HG03060 (cell line): Measurements from ENCODE around the gene XXYLT1.
A peak's percentile ranks its signal among the peaks of the same experiment; 100 is the strongest.

Experiments used
- ATAC-seq: cut with Tn5 transposase; IDR thresholded peaks from one replicate; pipeline ENCODE4 v1.9.1; 2021; ENCODE audit warnings: low read depth, moderate number of reproducible peaks; ENCODE audit not compliant: unreplicated experiment

Gene XXYLT1

DNA sequence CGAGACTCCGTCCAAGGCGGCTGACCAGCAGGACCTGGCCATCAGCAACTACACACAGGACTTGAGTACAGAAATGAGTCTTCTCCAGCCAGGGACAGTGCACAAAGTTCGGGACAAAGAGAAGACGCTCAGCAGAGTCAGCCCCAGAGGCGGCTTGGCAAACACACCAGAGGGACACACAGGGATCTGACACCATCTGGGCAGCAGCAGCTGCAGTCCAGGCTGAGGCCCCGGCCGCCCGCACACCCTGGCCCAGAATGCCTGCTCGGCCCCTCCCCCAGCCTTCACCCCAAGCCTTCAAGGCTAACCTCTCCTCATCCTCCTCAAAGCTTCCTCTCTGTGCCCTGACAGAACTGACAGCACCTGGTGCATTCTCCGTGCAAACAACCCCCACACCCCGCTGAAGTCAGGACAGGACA is 61.1 kb downstream of the XXYLT1 start:
- ATAC-seq: no peak

DNA sequence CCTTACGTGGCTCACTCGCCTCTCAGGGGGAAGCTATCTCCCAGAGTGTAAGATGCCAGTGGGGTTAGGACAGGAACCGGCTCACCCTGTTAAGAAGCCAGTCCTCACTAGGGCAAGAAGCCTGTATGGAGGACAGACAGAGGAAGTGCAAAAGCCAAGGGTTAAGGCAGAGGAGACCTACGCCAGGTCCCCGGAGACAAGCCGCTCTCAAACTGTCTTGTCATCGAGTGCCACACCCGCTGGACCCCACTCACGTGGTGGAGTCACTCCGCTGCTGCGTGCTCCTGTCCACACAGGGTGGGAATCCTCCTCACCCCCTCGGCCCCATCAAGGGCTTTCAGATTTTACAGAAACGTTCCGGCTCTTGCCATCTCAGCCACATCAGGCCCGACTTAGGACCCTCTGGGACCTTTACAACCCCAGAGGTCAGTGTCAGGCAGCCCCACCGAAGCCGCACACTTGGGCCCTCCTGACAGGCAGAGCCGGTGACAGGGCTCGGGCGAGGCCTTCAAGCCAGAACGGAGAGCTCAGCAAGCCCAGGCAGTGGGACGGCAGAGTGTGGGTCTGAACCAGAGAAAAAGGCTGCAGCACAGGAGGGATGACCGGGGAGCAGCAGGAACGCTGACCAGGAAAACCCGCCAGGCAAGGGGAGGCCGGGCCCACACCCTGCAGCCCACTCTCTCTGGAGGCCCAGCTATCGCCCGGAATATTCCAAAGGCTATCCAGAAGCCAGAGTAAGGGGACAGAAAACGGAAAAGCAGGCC is 61.7 kb downstream of the XXYLT1 start:
- ATAC-seq: no peak

DNA sequence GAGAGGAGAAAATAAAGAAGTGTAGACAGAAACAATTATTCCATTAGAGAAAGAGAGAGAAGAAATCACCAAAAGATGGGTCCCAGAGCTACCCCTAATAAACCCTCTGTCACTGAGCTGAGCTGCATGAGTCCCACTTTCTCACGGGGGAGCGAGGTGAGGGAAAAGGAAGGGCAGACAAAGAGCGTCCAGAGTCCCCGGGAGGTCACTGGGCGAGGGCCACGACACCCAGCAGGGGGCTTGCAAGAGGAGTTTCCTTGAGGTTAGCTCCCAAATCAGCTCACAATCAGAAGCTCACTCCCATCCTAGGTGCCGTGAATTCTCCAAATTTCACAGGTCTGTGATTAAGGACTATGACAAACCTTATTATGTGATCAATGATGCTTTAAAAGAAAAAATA is 62.3 kb downstream of the XXYLT1 start:
- no peak for ATAC-seq

DNA sequence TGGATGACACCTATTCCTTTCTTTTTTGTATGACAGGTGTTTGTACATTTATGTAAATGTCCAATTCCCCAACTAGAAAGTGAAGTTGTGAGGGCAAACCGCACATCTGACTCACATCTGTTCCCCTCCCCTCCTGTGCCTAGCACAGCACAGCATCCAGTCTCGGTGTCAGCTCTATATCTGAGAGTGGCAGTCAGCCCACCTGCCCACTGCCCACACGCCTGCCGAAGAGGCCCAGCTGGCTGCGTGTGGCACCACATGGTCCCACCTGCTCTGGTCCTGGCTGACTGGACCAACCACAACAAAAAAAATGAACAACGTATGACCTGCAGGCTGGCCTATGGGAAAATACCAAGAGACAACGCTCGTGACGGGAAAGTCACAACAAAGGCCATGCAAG is 62.8 kb downstream of the XXYLT1 start:
- ATAC-seq: peak; percentile 96

DNA sequence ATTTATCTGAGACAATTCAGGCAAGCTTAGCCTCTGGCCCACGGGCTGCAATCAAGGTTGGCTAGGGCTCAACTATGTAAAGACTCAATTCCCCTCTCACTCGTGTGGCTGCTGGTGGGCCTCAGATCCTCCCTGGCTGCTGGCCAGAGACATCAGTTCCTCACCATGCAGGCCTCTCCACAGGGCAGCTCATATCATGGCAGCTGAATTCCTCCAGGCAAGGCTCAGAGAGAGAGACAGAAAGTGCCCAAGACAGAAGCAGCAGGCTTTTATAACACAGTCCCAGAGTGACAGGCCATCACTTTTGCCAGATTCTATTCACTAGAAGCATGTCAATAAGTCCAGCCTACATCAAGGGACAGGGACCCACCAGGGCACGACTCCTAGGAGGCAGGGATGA is 63.2 kb downstream of the XXYLT1 start:
- ATAC-seq: no peak

DNA sequence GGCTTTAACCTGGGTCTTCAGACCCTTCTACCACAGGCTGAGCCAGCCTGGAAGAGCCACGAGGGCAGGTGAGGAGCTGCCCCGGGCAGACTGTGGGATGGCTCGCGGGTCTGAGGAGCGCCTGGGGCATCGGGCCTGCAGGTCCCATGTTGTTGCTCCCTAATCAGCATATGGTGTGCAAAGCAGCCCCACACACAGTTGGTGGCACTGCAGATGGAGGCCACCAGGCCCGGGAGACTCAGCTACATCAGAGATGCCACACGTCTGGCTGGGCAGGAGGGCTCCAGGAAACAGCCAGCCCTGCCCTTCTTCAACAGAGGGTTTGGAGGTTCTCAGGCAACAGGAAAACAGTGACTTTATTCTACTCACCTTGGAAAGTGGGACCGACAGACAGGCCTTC is 63.9 kb downstream of the XXYLT1 start:
- ATAC-seq: no peak

DNA sequence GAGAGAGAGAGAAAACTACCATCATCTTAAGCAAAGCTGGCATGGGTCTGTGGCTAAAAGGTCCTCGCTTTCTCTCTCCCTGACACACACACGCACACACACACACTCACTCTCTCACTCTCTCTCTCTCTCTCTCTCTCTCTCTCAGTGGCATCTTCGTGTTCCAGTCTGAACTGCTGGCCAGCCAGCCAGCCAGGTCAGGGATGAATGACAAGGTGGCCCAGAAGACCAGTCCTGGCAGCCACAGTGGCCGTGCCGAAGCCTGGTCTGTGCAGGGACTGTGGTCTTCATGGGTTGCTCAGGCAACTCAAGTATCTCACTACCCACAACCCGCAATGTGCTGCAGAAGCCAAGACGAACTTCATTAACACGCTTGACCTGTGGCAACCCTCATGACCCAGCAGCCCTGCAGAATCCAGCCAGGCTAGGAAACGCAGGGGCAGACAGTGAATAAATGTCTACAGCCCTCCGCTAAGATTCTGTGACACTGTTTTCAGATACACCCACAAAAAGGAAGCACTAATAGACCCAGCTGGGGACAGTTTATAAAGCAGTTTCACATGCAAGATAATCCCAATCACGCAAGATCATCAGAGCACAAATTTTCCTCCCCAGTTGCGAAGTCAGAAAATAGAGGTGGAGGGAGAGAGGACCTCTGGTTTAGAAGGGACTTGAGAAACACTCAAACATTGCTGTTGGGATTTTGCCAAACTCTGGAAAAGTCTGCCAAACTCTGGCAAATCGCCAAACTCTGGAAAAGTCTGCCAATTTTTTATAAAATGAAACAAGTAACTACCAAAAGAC is 66.4 kb downstream of the XXYLT1 start:
- no peak for ATAC-seq

DNA sequence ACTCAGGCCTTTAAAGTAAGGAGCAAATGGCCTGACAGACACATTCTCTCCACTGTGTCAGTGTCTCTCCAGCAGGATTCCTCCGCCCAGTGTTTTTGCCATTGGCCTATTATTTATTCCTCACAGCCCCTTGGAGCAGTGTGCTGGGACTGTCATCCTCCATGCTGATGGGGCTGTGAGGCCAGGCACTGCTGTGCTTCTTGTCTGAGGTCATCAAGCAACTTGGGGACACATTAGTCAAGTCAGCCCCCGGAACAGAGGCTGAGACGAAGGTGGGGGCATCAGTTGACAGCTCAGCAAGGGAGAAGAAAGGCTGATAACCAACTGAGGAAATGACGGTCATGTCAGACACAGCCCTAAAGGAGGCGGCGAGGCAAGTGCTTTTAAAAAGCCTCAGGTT is 67.4 kb downstream of the XXYLT1 start:
- no peak for ATAC-seq

DNA sequence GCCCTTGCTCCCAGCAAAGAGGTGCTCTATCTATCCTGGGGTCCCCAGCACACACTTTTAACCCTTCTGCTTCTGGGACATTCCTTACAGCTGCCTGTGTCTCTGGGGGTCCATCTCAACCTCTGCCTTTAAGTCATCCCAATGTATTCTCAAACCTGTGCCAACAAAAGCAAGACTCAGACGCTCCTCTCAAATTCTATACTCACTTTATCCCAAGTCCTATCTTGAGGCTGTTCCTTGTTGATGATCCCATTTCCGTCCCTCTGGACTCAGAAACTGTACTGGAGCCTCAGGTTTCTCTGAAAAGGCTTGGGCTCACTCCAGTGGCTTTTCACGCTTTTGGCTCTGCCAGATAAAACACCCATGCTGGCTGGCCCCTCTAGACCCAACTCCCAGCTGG is 69.7 kb downstream of the XXYLT1 start:
- no peak for ATAC-seq

DNA sequence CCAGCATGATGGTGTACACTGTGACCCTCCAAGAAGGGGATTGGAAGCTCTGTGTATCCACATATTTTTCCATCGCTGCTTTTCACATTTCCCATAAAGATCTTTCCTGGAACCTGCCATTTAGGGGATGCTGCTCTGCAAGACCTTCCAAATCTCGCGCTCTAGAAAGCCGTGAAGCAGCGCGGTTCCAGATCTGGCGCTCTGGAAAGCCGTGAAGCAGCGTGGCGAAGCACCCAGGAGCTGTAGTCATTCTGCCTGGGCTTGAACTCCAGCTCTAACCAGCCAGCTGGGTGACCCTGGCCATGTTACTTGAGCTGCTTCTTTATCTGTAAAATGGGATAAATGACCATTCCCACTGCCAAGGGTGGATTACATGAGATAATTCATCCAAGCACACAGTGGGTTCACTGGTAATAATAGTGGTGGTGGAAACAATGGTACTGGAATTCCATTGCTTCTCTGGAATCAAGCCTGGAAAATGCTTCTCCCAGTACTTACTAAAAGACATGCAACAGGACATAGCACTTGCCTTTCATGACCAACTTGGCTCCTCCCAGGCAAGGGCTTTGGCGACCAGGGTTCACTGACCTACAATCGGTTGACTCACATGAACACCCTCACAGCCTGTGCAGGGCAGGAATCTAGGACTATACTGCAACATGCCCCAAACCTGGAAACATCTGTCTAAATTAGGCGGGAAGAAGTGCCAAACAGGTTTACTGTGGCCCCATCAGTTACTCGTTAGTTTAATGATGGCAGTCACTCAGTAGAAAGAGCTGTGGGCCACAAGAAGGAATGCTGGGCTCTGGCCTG is 70.7 kb downstream of the XXYLT1 start:
- ATAC-seq: no peak

DNA sequence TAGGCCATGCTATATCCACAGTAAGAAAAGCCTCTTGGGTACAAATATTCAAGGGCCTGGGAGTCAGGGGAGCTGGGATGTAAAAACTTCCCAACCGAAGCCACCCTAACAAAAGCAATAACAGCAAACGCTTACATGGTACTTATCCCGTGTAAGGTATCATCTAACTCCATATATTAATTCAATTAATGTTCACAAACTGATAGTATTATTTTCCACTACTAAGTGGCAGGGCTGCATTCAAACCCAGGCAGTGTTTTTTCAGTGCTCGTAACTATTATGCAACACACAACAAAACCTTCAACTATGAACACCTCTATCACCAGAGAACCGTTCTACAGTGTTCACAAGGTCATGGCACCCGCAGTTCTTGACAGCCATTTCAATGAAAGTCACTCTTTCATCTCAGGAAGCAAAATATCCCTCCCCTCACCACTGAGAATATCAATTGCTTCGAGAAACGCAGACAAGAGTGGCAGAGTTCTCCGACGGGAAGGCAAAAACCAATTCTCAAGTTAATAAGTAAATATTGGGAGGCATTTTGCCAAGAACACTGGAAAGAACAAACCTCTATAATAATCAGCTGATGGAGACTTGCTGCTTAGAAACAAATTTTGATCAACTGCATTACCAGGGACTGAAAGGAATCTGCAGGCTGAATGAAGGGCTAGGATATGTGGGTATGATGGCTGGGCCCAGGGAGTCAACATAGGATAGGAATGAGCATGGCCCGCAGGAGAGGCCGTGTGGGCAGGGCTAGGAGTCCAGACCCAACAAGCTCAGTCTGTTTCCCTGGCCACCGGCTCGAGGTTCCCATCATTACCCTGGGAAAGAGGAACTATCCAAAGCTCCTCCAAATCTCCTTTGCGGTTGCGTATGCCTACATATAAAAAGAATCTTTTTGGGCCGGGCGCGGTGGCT is 72.3 kb downstream of the XXYLT1 start:
- no peak for ATAC-seq

DNA sequence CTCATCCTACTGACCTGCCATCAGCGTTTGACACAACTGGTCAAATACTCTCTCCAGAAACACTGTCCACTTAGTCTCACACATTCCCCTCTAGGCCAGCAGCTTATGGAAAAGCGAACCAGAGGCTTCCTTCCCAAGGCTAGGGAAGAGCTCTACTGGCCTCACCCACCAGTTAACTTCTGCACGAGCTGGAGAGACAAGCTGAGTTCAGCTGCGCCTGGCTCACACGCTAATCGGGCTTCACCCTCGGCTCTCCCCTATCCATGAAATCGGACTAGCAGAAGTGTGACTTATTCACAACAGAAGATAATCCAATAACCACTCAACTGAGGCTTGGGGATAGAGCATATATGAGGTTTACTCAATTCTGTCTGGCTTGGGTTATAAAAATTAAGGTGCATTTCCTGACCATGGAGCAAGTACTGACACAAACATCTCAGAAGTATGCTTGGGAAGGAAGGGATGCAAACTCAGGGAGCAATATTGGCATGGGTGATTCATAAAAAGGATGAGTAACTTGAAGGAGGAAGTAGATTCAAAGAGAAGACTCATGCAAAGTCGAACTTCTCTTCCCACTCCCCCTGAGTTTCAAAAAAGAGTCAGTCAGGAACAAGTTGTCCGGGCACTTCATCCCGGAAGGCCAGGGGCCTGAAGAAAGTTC is 73.1 kb downstream of the XXYLT1 start:
- ATAC-seq: no peak

DNA sequence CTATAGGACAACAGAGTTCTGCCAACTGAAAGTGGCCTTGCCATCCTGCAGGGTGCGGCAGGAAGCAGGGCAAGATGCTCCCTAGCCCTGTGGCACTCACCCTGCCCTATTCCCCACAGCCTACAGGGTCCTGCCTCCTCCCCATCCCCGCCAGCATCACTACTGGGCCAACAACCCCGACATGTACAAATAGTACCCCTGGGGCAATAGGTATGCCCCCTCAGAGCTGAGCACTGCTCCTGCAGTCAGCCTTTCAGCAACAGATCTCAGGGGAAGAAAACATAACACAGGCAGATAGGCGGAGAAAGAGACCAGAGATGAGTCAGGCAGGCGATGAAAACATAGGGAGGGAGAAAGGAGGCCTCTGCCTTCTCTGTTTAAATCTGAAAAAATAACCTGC is 74.7 kb downstream of the XXYLT1 start:
- ATAC-seq: no peak

DNA sequence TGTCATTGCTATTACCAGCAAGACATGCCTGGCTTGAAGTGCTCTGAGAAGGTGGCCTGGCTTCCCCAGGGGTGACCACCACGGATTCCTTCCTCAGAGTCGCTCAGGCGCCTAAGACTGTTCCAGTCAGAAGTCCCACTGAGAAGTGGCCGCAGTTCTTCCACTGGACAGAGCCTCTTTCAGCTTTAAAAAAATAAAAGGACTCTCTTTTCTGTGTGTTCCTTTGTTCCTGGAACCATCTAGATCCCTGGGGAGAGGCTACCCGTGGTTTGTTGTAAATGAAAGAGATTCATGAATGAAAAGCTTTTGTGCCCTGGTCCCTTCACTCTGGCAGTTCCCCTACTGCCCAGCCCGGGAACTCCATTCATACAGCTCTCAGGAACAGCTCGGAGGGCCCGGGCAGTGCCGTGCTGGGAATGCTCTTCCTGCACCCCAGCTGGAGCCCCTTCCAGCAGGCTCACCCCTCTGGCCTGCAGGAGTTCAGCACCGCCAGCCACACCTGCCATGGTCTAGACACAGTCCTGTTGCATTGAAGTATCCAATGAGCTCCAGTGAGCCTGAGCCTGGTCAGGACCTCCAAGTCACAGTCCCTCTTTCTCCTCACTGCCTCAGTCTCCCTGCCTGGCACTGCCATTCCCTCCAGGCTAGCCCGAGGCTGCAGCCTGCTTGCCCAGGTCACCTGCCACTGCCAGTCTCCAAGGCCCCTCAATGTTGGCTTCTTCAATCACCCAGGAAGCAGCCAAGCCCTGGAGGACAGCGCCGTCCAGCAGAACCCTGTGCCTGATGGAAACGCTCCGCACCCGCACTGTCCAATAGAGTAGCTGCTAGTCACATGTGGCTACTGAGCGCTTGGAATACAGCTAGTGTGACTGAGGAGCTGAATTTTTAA is 75.4 kb downstream of the XXYLT1 start:
- ATAC-seq: no peak

DNA sequence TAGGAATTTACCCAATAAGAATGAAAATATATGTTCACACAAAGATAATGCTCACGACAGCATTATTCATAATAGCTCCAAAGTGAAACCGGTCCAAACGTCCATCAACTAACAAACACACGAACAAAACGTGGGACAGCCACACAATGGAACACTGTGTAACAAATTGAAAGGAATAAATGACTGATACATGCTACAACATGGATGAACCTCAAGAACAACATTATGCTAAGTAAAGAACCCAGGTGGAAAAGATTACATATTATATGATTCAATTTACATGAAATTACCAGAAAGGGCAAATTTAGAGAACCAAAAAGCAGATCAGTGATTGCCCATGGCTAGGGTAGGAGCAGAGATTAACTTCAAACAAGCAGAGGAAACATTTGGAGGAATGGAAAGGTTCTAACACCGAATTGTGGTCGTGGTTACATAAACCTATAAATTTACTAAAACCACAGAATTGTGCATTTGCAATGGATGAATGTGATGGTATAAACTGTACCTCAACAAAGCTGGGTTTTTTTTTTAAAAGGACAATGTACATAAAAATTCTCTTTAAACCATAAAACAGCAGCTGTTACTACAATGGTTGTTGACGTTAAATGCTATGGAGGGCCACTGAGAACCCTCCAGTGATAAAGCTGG is 76.3 kb downstream of the XXYLT1 start:
- ATAC-seq: no peak

DNA sequence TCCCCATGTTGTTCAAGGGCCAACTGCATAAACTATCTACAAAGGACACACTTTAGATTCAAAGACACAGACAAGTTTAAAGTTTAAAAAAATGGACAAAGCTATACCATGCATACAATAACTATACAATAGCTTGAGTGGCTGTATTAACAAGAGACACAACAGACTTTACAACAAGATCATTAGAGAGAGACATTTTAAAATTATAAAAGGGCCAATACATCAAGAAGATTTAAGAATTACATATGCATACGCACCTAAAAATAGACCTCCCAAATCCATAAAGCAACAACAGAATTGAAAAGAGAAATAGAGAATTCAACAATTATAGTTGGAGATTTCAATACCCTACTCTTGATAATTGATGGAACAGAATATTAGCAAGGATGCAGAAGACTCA is 79.4 kb downstream of the XXYLT1 start:
- ATAC-seq: no peak

DNA sequence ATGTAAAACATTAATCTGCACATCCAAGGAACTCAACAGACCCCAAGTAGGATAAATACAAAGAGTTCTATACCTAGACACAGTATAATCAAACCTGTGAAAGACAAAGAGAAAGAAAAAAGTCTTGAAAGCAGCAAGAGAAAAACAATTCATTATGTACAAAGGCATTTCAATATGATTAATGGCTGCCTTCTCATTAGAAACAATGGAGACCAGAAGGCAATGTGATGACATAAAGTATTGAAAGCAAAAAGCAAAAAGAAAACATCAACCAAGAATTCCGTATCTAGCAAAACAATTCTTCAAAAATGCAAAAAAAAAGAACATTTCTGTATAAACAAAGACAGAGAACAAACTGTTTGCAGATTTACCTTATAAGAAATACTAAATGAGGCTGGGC is 81.1 kb downstream of the XXYLT1 start:
- ATAC-seq: no peak

DNA sequence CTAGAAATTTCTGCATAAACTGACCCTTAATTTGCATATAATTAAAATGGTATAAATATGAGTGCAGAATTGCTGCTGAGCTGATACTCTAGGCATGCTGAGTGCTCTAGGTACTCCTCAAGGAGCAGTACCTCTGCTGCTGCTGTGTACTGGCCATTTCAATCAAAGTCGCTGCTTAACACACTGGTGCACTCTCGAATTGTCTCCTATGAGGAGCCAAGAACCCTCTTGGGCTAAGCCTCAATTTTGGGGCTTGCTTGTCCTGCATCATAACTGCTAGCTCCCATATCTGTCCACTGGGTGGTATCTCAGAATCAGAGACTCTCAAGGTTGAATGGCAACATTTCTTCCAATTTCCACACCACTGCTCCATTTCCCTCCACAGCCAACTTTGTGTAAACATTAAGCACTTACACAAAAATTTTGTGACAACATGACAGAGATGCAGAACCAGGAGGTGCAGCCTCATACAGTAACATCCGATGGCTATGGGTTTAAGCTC is 82.5 kb downstream of the XXYLT1 start:
- no peak for ATAC-seq
